ENCODE results near the gene COPG2.

DNA sequence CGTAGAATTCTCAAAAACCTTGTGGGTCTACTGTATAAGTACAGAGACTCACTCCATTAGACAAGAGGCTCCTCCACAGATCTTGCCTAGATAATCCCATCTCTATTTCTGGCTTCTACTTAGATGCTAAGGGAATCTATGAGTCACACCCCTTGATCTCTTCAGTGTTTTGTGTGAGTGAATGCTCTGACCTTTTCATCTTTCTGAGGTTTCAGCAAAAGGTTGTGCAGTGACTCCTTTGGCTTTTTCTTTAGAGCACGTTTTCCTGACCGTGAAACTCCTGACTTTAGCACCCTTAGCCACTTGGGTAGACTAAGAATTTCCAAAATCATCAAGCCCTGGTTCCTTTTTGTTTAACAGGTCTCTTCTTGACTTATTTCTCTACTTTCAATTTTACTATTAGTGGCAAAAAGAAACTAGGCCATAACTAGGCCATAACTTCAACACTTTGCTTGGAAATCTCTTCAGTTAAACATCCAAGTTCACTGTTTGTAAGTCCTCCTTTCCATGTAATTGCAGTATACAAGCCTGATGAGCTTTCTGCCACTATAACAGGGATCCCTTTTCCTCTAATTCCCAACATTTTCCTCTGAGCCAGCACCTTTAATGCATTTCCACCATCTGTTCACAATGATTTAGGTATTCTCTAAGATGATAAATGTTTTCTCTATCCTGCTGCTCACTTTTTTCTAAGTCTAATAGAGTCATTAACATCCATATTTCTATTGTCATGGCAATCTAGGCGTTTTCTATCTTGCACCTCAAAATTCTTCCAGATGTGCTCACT is 19.4 kb downstream of the COPG2 start:
- TF ChIP-seq, protein P1, sequence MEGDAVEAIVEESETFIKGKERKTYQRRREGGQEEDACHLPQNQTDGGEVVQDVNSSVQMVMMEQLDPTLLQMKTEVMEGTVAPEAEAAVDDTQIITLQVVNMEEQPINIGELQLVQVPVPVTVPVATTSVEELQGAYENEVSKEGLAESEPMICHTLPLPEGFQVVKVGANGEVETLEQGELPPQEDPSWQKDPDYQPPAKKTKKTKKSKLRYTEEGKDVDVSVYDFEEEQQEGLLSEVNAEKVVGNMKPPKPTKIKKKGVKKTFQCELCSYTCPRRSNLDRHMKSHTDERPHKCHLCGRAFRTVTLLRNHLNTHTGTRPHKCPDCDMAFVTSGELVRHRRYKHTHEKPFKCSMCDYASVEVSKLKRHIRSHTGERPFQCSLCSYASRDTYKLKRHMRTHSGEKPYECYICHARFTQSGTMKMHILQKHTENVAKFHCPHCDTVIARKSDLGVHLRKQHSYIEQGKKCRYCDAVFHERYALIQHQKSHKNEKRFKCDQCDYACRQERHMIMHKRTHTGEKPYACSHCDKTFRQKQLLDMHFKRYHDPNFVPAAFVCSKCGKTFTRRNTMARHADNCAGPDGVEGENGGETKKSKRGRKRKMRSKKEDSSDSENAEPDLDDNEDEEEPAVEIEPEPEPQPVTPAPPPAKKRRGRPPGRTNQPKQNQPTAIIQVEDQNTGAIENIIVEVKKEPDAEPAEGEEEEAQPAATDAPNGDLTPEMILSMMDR (IDR thresholded peaks at IDR 0.05 in 4 of 5, conservative IDR thresholded peaks at IDR 0.05 in 1 of 5), result no peak
- no peak for TF ChIP-seq POLR2A (IDR thresholded peaks at IDR 0.05)
